G401.6 (cell line): ENCODE data around the gene METTL22.

Experiments used
- FAIRE-seq: peaks from 2 replicates; lab custom pipeline; 2012; peaks lifted over from hg19 to GRCh38; lab: Jason Lieb, UNC

Gene METTL22

DNA sequence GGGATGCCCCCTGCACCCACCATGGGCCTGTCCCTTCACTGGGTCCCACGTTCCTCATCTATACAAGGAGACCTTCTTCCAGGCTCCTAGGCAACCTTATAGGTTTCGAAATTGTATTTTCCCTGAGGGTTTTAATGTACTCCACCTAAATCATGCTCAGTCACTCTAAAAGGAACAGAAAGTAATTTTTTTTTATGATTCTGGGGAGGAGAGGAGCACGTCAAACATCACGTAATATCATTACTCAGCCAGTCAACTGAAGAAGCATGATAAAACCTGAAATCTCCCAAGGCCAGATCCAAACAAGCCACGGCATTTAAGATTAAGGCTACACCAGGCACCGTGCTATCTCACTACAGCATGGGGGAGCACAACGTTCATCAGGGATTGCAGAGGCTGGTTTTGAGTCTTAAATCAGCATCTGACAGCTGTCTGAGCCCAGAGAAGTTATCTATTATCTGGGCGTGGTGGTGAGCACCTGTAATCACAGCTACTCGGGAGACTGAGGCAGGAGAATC is 27.3 kb upstream of the METTL22 start:
- no peak for FAIRE-seq

DNA sequence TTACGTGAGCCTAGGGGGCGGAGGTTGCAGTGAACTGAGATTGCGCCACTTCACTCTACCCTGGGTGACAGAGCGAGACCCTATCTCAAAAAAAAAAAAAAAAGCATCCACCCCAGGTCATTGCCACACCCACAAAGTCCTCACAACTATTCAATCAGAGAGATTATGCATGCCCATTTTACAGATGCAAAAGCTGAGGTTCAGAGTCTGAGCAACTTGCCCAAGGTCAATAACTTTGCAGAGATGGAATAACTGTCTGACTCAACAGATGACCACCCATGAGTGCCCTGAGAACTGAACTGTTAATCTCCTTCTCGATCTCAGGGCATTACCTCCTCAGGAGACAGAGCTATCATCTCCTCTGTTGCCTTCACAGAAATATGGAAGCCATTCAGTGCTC is 25.7 kb upstream of the METTL22 start:
- no peak for FAIRE-seq

DNA sequence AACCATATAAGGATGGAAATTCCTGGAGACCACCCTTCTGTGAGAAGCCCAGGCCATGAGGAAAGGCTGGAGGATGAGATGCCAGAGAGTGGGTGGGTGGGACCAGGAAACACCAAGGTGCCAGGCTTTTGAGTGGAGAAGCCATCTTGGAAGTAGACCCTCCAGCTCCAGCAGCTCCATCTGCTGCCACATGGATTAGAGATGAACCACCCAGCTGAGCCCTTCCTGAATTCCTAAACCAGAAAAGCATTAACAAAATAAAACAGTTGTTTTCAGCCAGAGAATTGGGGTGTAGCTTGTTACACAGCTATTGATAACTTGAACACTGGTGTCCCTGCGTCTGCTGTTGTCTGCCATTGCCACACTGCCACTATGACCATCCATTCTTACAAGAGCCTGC is 24.9 kb upstream of the METTL22 start:
- FAIRE-seq, result no peak

GRCh38 chr16:8600144-8600775 is 21.2 kb upstream of the METTL22 start:
- no peak for FAIRE-seq

GRCh38 chr16:8605554-8605953 is 15.9 kb upstream of the METTL22 start:
- FAIRE-seq, result no peak

DNA sequence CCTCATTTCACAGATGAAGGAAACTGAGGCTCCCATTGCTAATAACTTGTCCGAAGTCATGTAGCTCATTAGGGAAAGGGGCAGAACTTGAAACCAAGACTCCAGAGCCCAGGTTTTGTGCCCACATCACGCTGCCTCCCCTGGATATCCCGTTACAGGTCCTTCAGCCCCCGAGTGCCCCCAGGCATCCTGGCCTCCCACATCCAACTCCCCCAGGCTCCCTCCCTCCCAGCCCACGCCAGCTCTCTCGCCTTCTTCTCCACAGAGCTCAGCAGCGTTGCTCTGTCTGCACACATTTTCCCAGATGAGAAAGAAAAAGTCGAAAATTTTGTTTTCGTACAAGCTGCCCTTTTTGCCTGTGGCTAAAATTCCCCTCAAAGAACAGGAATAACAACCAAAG is 14.3 kb upstream of the METTL22 start:
- FAIRE-seq, result no peak

DNA sequence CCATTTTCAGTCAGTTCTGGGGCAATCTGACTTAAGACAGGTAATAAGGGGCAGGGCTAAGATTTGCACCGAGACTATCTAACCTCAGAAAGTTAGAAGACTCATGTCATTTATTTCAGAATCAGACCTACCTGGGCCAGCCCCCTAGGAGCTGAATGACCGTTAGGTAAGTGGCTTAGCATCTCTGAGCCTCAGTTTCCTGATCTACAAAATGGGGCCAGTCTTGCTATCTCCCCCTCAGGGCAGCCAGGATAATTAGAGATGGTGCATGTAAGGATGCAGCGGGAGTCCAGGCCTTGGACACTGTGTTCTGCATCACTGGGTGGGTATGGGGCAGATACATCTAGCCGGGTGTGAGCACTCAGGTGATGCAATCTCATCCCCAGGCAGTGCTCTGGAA is 10.4 kb upstream of the METTL22 start:
- no peak for FAIRE-seq

GRCh38 chr16:8611886-8612600 is 9.5 kb upstream of the METTL22 start:
- no peak for FAIRE-seq

GRCh38 chr16:8614435-8615029 is 7.0 kb upstream of the METTL22 start:
- no peak for FAIRE-seq

GRCh38 chr16:8619671-8620370 is 1.7 kb upstream of the METTL22 start:
- FAIRE-seq, result no peak

- FAIRE-seq, result no peak
Measured at GRCh38 chr16:8620535-8620934, 963 bp upstream of the METTL22 start.

DNA sequence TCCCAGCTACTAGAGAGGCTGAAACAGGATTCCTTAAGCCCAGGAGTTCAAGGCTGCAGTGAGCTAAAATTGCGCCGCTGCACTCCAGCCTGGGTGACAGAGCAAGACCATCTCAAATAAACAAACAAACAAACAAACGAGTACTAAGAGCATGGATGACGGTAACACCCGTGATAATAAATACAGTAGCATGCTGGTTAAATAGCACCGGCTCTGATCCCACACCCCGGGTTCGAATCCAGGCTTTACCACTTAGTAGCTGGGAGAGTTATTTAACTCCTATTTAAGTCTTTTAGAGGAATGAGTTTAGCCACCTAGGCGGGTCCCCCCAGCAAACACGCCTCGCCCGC is 301 bp upstream of the METTL22 start:
- no peak for FAIRE-seq

DNA sequence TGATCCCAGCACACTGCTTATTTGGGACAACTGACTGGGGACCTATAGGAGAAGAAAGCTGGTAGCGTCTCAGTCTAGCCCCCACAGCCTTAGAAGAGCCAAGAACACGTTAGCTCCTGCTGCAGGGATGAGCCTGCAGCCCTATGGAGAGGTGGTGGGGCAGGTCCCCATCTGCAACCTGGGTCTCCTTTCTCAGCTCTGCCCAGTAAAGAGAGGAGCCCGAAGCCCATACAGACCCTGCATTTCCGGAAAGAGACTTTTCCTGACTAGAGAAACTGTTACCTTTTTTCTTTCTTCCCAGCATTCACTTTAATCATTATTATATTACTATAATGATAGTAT is 788 bp downstream of the METTL22 start:
- no peak for FAIRE-seq

DNA sequence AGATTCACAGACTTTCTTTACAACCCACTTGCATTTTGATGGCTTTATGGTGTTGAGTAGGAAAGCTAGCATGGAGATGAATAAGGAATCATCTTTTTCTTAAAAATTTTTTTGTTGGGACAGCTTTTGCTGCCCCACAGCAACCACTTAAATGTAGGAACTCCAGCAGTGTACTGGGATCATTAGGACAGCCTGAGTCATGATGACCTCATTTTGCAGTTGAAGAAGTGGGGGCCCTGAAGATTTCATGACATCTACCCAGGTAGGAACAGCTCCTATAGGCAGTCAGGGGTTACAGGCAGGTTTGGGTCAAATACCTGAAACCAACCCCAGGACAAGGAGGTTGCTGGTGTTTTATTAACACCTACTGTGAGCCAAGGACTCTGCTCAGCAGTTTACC is 2.1 kb downstream of the METTL22 start:
- no peak for FAIRE-seq

DNA sequence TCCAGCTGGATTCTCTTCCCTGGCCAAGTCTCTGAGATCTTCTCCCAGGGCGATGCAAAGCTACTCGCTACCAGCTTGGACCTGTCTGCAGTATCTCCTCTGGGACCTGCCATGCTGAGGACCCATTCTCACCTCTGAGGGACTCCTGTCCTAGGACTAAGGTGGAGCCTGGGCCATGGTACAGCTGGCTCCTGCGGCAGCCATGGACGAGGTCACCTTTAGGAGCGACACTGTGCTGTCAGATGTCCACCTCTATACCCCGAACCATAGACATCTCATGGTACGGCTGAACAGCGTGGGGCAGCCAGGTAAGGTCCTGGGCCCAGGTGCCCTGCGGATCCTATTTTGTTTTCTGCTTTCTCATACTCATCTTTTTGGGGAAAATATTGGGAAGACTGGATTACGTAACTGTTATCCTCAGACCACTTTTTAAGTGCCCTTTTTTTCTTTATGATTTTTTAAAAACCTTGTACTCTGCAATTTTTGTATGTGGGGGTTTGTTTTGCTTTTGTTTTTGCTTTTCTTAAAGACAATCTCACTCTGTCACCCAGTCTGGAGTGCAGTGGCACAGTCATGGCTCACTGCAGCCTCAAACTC is 4.1 kb downstream of the METTL22 start:
- FAIRE-seq, result no peak

GRCh38 chr16:8626946-8627345 is 5.4 kb downstream of the METTL22 start:
- FAIRE-seq, result no peak

DNA sequence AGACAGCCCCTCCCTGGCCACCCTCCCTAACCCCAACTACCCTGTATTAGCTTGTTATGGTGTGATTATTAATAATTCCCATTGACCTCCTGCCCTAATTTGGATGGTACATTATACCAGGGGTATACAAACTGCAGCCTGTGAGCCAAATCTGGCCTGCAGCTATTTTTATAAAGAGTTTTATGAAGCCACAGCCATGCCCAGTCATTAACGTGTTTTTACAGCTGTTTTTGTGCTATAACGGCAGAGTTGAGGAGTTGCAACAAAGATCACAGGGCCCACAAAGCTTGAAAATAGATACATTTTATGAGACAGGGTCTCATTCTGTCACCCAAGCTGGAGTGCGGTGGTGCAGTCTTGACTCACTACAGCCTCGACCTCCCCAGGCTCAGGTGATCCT is 6.0 kb downstream of the METTL22 start:
- no peak for FAIRE-seq

- FAIRE-seq, result no peak
Measured at GRCh38 chr16:8628981-8629725, 7.7 kb downstream of the METTL22 start.

- no peak for FAIRE-seq
Measured at GRCh38 chr16:8630255-8630953, 8.9 kb downstream of the METTL22 start.

- no peak for FAIRE-seq
Measured at GRCh38 chr16:8631373-8631772, 9.9 kb downstream of the METTL22 start.

GRCh38 chr16:8631818-8632465 is 10.4 kb downstream of the METTL22 start:
- no peak for FAIRE-seq
